ENCODE results near the gene PPFIA3. TPM values are rescaled to one million over a fixed set of nuclear protein-coding genes. Genes with fewer than 3 reads are reported as not detected.
A peak's percentile ranks its signal among the peaks of the same experiment; 100 is the strongest.

Gene PPFIA3
- total RNA-seq, 2 experiments from 2014 or later: 3.9 to 5.1 TPM

GRCh38 chr19:49092686-49093085 is 26.7 kb upstream of the PPFIA3 start:
- intact Hi-C loops (cut with micrococcal nuclease): no loop called here
- POLR2A ChIA-PET: interaction anchor here (1.5 kb wide), 1 partner anchor 93 kb away, joined by 5 read pairs; no protein-coding TSS in a partner anchor
- H3K27ac Mint-ChIP-seq: no peak overlapping the region
- no peaks in the 10 kb centered on the region for H3K27me3 Mint-ChIP-seq
- peaks cover 29% of the 10 kb centered on the region for H3K4me1 Mint-ChIP-seq (ENCODE audit: low read depth)
- DNase-seq: no peak
- CTCF ChIA-PET: interaction anchor here (1.1 kb wide), 1 partner anchor 122 kb away, joined by 3 read pairs; no protein-coding TSS in a partner anchor
- no peaks in the 10 kb centered on the region for H3K9me3 Mint-ChIP-seq
- no peak overlapping the region for H3K4me3 Mint-ChIP-seq
- TF ChIP-seq CTCF (IDR thresholded peaks at IDR 0.05): no peak
- peaks cover 48% of the 10 kb centered on the region for H3K36me3 Mint-ChIP-seq (ENCODE audit: low read depth)
- no peak for ATAC-seq

- no peaks in the 10 kb centered on the region for H3K9me3 Mint-ChIP-seq
- no peak for DNase-seq
- TF ChIP-seq CTCF (IDR thresholded peaks at IDR 0.05): no peak
- H3K4me1 Mint-ChIP-seq (ENCODE audit: low read depth): peaks cover 21% of the 10 kb centered on the region
- no peak overlapping the region for H3K4me3 Mint-ChIP-seq
- POLR2A ChIA-PET: interaction anchor here (0.6 to 2.2 kb wide), 7 partner anchors 8 to 815 kb away, joined by 3 to 14 read pairs (median 6); partner anchors contain the start of gene PPFIA3
- peaks cover 52% of the 10 kb centered on the region for H3K36me3 Mint-ChIP-seq (ENCODE audit: low read depth)
- no peak for ATAC-seq
- CTCF ChIA-PET: interaction anchor here (0.7 to 3.1 kb wide), 6 partner anchors 11 to 114 kb away, joined by 3 to 19 read pairs (median 6); partner anchors contain the start of gene LIN7B
- no peaks in the 10 kb centered on the region for H3K27me3 Mint-ChIP-seq
- intact Hi-C loops (cut with micrococcal nuclease): loop anchor here (5.0 kb wide), 1 partner anchor 53 kb away; no protein-coding TSS in a partner anchor
- no peak overlapping the region for H3K27ac Mint-ChIP-seq
Observed at GRCh38 chr19:49094505-49095482, 24.6 kb upstream of the PPFIA3 start.

GRCh38 chr19:49097453-49098288 is 21.7 kb upstream of the PPFIA3 start:
- CTCF ChIA-PET: interaction anchor here (0.6 to 2.8 kb wide), 49 partner anchors 9 to 431 kb away, joined by 3 to 52 read pairs (median 4); partner anchors contain the start of genes CGB7, GYS1, HRC and LIN7B
- POLR2A ChIA-PET: interaction anchor here (0.7 to 1.8 kb wide), 8 partner anchors 8 to 49 kb away, joined by 3 to 7 read pairs (median 5); partner anchors contain the start of gene LIN7B
- intact Hi-C loops (cut with micrococcal nuclease): loop anchor here (5.0 kb wide), 1 partner anchor 50 kb away; no protein-coding TSS in a partner anchor
- Mint-ChIP-seq H3K4me1 (ENCODE audit: low read depth) (peaks cover 2% of the 10 kb centered on the region), H3K36me3 (ENCODE audit: low read depth) (peaks cover 45% of the 10 kb centered on the region), H3K9me3 (no peaks in the 10 kb centered on the region), H3K27me3 (no peaks in the 10 kb centered on the region), H3K4me3 (no peak overlapping the region), H3K27ac (peak overlapping the region; percentile 46)
- DNase-seq: peak; percentile 81
- peak; percentile 92 for ATAC-seq
- peak; percentile 99 for TF ChIP-seq CTCF (IDR thresholded peaks at IDR 0.05)

- Mint-ChIP-seq H3K9me3 (no peaks in the 10 kb centered on the region), H3K27me3 (no peaks in the 10 kb centered on the region), H3K4me1 (ENCODE audit: low read depth) (no peaks in the 10 kb centered on the region), H3K4me3 (no peak overlapping the region), H3K36me3 (ENCODE audit: low read depth) (peaks cover 45% of the 10 kb centered on the region), H3K27ac (no peak overlapping the region)
- TF ChIP-seq CTCF (IDR thresholded peaks at IDR 0.05): no peak
- ChIA-PET POLR2A (interaction anchor here (0.5 to 1.8 kb wide), 3 partner anchors 12 to 1500 kb away, joined by 3 to 7 read pairs (median 7); partner anchors contain the start of gene LIN7B), CTCF (interaction anchor here (1.4 to 2.8 kb wide), 13 partner anchors 11 to 214 kb away, joined by 3 to 52 read pairs (median 12); partner anchors contain the start of gene LIN7B)
- intact Hi-C loops (cut with micrococcal nuclease): loop anchor here (5.0 kb wide), 1 partner anchor 49 kb away; no protein-coding TSS in a partner anchor
- ATAC-seq (no peak), DNase-seq (no peak)
Observed at GRCh38 chr19:49098795-49099194, 20.5 kb upstream of the PPFIA3 start.
